ENCODE results near the gene SCUBE1.

DNA sequence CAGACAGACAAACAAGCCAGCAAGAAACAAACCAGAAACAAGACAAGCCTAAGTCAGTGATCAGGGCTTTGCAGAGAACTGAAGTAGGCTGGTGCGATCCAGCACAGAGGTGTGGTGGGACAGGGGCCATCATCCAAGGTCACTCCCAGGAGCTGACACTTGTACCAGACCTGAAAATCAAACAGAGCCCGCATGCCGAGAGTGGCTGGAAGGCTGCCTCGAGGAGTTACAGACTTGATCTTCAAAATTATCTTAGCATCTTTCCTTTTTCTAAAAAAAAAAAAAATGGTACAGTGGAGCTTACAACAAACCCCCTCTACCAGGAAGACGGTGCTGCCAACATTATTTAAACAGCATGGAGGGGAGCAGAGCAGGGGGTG lies 8.8 kb upstream of the SCUBE1 start:
- TF ChIP-seq, protein P1, sequence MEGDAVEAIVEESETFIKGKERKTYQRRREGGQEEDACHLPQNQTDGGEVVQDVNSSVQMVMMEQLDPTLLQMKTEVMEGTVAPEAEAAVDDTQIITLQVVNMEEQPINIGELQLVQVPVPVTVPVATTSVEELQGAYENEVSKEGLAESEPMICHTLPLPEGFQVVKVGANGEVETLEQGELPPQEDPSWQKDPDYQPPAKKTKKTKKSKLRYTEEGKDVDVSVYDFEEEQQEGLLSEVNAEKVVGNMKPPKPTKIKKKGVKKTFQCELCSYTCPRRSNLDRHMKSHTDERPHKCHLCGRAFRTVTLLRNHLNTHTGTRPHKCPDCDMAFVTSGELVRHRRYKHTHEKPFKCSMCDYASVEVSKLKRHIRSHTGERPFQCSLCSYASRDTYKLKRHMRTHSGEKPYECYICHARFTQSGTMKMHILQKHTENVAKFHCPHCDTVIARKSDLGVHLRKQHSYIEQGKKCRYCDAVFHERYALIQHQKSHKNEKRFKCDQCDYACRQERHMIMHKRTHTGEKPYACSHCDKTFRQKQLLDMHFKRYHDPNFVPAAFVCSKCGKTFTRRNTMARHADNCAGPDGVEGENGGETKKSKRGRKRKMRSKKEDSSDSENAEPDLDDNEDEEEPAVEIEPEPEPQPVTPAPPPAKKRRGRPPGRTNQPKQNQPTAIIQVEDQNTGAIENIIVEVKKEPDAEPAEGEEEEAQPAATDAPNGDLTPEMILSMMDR (IDR thresholded peaks at IDR 0.05): no peak
- TF ChIP-seq EP300 (IDR thresholded peaks at IDR 0.05) (no peak), POLR2A (IDR thresholded peaks at IDR 0.05) (no peak), POLR2AphosphoS5 (IDR thresholded peaks at IDR 0.05) (no peak)
